ENCODE data around the gene GTPBP4. TPM values are rescaled to one million over a fixed set of nuclear protein-coding genes. Genes with fewer than 3 reads are reported as not detected.

The GTPBP4 gene
- total RNA-seq, 1 experiment from 2014 or later, result 97.4 TPM

- no peaks in the 10 kb centered on the region for H3K27me3 Mint-ChIP-seq (ENCODE audit: low read depth)
- H3K9me3 Mint-ChIP-seq, result no peaks in the 10 kb centered on the region
- peak overlapping the region; percentile 21; the same call in 1 of the 2 replicates for H3K27ac Mint-ChIP-seq
- ChIA-PET POLR2A (no interaction called here), CTCF (no interaction called here)
- no peak for ATAC-seq
- H3K4me1 Mint-ChIP-seq, result 0 out of 2 replicates have a peak, but pooled peaks cover 6% of the 10 kb centered on the region
- no peak overlapping the region for H3K4me3 Mint-ChIP-seq
- peaks cover 87% of the 10 kb centered on the region for H3K36me3 Mint-ChIP-seq
- no peak for DNase-seq (ENCODE audit: low spot score)
- TF ChIP-seq, protein P1, sequence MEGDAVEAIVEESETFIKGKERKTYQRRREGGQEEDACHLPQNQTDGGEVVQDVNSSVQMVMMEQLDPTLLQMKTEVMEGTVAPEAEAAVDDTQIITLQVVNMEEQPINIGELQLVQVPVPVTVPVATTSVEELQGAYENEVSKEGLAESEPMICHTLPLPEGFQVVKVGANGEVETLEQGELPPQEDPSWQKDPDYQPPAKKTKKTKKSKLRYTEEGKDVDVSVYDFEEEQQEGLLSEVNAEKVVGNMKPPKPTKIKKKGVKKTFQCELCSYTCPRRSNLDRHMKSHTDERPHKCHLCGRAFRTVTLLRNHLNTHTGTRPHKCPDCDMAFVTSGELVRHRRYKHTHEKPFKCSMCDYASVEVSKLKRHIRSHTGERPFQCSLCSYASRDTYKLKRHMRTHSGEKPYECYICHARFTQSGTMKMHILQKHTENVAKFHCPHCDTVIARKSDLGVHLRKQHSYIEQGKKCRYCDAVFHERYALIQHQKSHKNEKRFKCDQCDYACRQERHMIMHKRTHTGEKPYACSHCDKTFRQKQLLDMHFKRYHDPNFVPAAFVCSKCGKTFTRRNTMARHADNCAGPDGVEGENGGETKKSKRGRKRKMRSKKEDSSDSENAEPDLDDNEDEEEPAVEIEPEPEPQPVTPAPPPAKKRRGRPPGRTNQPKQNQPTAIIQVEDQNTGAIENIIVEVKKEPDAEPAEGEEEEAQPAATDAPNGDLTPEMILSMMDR (IDR thresholded peaks at IDR 0.05), result no peak
- TF ChIP-seq, protein P2, sequence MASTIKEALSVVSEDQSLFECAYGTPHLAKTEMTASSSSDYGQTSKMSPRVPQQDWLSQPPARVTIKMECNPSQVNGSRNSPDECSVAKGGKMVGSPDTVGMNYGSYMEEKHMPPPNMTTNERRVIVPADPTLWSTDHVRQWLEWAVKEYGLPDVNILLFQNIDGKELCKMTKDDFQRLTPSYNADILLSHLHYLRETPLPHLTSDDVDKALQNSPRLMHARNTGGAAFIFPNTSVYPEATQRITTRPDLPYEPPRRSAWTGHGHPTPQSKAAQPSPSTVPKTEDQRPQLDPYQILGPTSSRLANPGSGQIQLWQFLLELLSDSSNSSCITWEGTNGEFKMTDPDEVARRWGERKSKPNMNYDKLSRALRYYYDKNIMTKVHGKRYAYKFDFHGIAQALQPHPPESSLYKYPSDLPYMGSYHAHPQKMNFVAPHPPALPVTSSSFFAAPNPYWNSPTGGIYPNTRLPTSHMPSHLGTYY (CRISPR knock-in tag; IDR thresholded peaks at IDR 0.05), result no peak
- TF ChIP-seq EMX1 (CRISPR knock-in tag; IDR thresholded peaks at IDR 0.05) (no peak), CDX4 (CRISPR knock-in tag; IDR thresholded peaks at IDR 0.05; ENCODE audit: borderline replicate concordance) (no peak), AR (CRISPR knock-in tag; IDR thresholded peaks at IDR 0.05) (no peak), FOXP1 (CRISPR knock-in tag; IDR thresholded peaks at IDR 0.05; ENCODE audit: borderline replicate concordance) (no peak), FOXJ3 (CRISPR knock-in tag; IDR thresholded peaks at IDR 0.05; ENCODE audit: borderline replicate concordance) (no peak), ELF4 (CRISPR knock-in tag; IDR thresholded peaks at IDR 0.05; ENCODE audit: low read depth) (no peak), SOX15 (CRISPR knock-in tag; IDR thresholded peaks at IDR 0.05) (no peak), FOXK1 (CRISPR knock-in tag; IDR thresholded peaks at IDR 0.05) (no peak), USF1 (CRISPR knock-in tag; IDR thresholded peaks at IDR 0.05) (no peak)
- TF ChIP-seq, protein P3, sequence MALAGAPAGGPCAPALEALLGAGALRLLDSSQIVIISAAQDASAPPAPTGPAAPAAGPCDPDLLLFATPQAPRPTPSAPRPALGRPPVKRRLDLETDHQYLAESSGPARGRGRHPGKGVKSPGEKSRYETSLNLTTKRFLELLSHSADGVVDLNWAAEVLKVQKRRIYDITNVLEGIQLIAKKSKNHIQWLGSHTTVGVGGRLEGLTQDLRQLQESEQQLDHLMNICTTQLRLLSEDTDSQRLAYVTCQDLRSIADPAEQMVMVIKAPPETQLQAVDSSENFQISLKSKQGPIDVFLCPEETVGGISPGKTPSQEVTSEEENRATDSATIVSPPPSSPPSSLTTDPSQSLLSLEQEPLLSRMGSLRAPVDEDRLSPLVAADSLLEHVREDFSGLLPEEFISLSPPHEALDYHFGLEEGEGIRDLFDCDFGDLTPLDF (CRISPR knock-in tag; IDR thresholded peaks at IDR 0.05), result no peak
Measured at GRCh38 chr10:995559-995926, 7.3 kb downstream of the GTPBP4 start.

DNA sequence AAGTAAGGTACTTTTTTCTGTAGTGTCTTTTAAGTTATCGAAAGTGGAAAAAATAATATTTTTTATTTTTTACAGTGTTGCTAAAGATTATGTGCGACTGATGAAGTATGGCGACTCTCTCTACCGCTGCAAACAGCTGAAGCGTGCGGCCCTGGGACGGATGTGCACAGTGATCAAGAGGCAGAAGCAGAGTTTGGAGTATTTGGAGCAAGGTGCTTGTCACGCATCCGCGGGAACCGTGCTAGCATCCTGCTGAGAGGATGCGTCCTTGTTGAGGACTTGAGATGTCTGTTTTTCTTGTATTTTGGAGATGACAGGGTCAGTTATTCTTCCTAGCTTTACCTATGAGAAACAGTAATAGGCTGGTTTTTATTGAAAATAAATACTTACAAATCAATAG, 7.8 kb downstream of the GTPBP4 start:
- H3K27ac Mint-ChIP-seq, result no peak overlapping the region
- POLR2A ChIA-PET, result no interaction called here
- H3K27me3 Mint-ChIP-seq (ENCODE audit: low read depth), result no peaks in the 10 kb centered on the region
- no peak overlapping the region for H3K4me3 Mint-ChIP-seq
- H3K4me1 Mint-ChIP-seq, result 0 out of 2 replicates have a peak, but pooled peaks cover 1% of the 10 kb centered on the region
- DNase-seq (ENCODE audit: low spot score), result no peak
- H3K36me3 Mint-ChIP-seq, result peaks cover 87% of the 10 kb centered on the region
- CTCF ChIA-PET, result no interaction called here
- ATAC-seq, result no peak
- H3K9me3 Mint-ChIP-seq, result no peaks in the 10 kb centered on the region
- TF ChIP-seq FOXP1 (CRISPR knock-in tag; IDR thresholded peaks at IDR 0.05; ENCODE audit: borderline replicate concordance), result no peak
- no peak for TF ChIP-seq SP1 (CRISPR knock-in tag; conservative IDR thresholded peaks at IDR 0.05)
- no peak for TF ChIP-seq FOXJ3 (CRISPR knock-in tag; IDR thresholded peaks at IDR 0.05; ENCODE audit: borderline replicate concordance)
- no peak for TF ChIP-seq MLX (CRISPR knock-in tag; IDR thresholded peaks at IDR 0.05)
- no peak for TF ChIP-seq ZNF317 (CRISPR knock-in tag; IDR thresholded peaks at IDR 0.05; ENCODE audit: borderline replicate concordance, low read depth)
- no peak for TF ChIP-seq IRF2 (CRISPR knock-in tag; IDR thresholded peaks at IDR 0.05; ENCODE audit: borderline replicate concordance, low read depth)
- no peak for TF ChIP-seq E2F4 (CRISPR knock-in tag; IDR thresholded peaks at IDR 0.05; ENCODE audit: borderline replicate concordance, low read depth)
- TF ChIP-seq ARID4B (CRISPR knock-in tag; IDR thresholded peaks at IDR 0.05; ENCODE audit: borderline replicate concordance), result no peak
- no peak for TF ChIP-seq ELF4 (CRISPR knock-in tag; IDR thresholded peaks at IDR 0.05; ENCODE audit: low read depth)

Measured in WTC11 (cell line).